Thoracic aorta (tissue), 2 donors: ENCODE data around the gene SNRNP25. TPM values are rescaled to one million over a fixed set of nuclear protein-coding genes. Genes with fewer than 3 reads are reported as not detected.
"Not testable (repeated sequence)": the region's sequence is repeated elsewhere in the genome, so short reads cannot be mapped to it uniquely, and the experiment has no call there.

Source experiments
- ATAC-seq: fragments of 150-250 bp; one replicate; pipeline ENCODE4 v1.8.0; 2017; ENCODE audit warnings: low read depth; ENCODE audit not compliant: insufficient number of reproducible peaks, low FRiP score
- DNase-seq: peaks from one replicate; pipeline ENCODE4 v3.0.0-alpha.2; 2020; ENCODE audit warnings: low spot score
- H3K27ac ChIP-seq, 2 donors: fragments of 200-600 bp; sonication (generic); 1 replicate in 1 of 2; 2 replicates in 1 of 2; pipeline ENCODE4 v1.5.1; 2016; ENCODE audit warnings: mild to moderate bottlenecking in 2 of 2, moderate library complexity in 2 of 2
- H3K27me3 ChIP-seq: fragments of 200-600 bp; sonication (generic); replicated peaks from 2 replicates; pipeline ENCODE4 v1.6.0; 2016; ENCODE audit warnings: mild to moderate bottlenecking; ENCODE audit not compliant: insufficient read depth
- H3K36me3 ChIP-seq: fragments of 200-600 bp; sonication (generic); one replicate; pipeline ENCODE4 v1.5.1; 2016
- H3K4me1 ChIP-seq, 2 donors: fragments of 200-600 bp; sonication (generic); 1 replicate in 1 of 2; 2 replicates in 1 of 2; pipeline versions ENCODE4 v1.5.1 to v1.6.0; 2016; ENCODE audit warnings: low read depth in 2 of 2, mild to moderate bottlenecking in 1 of 2; ENCODE audit not compliant: control insufficient read depth in 1 of 2
- H3K4me3 ChIP-seq: fragments of 200-600 bp; sonication (generic); 2 replicates; pipeline ENCODE4 v1.5.1; 2016; ENCODE audit warnings: mild to moderate bottlenecking
- H3K9me3 ChIP-seq: fragments of 200-600 bp; sonication (generic); 2 replicates; pipeline ENCODE4 v1.5.1; 2016
- total RNA-seq, 2 donors: library from RNA; depleted of rRNA; stranded (reverse); fragments of >200 nt; gene quantifications; one replicate each; pipeline versions ENCODE4 v1.1.0 to v1.2.3, GENCODE V29; 2016
- TF ChIP-seq, protein P1 (sequence below): fragments of 200-600 bp; sonication (generic); IDR thresholded peaks from one replicate; pipeline ENCODE4 v1.5.1; 2019; ENCODE audit warnings: antibody characterized with exemption

SNRNP25 gene
- total RNA-seq, 2 donors from 2014 or later = 6.1 to 16.4 TPM

DNA sequence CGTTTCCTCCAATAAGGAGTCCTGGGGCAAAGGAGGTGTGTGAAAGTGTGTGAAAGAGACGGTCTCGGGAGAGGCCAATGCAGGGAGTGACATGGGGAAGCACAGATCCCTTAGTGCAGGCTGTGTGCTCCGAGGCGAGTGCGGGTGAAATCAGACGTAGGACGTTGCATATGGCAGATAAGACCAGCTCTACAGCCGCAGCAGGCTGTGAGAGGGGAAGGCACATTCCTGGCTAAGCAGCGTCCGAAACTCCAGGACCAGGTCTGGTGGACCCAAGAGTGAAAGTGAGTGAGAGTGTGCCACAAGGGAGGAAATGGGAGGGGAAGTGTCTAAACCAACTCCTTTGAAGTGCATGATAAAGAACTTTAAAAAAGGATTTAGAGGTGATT, 11.6 kb upstream of the SNRNP25 start:
- Histone ChIP-seq H3K36me3 (no peaks in the 10 kb centered on the region), H3K27ac (no peak overlapping the region), H3K9me3 (no peaks in the 10 kb centered on the region), H3K4me1 (no peaks in the 10 kb centered on the region), H3K27me3 (no peaks in the 10 kb centered on the region), H3K4me3 (no peak overlapping the region)
- no peak for DNase-seq
- ATAC-seq = no peak
- TF ChIP-seq, protein P1, sequence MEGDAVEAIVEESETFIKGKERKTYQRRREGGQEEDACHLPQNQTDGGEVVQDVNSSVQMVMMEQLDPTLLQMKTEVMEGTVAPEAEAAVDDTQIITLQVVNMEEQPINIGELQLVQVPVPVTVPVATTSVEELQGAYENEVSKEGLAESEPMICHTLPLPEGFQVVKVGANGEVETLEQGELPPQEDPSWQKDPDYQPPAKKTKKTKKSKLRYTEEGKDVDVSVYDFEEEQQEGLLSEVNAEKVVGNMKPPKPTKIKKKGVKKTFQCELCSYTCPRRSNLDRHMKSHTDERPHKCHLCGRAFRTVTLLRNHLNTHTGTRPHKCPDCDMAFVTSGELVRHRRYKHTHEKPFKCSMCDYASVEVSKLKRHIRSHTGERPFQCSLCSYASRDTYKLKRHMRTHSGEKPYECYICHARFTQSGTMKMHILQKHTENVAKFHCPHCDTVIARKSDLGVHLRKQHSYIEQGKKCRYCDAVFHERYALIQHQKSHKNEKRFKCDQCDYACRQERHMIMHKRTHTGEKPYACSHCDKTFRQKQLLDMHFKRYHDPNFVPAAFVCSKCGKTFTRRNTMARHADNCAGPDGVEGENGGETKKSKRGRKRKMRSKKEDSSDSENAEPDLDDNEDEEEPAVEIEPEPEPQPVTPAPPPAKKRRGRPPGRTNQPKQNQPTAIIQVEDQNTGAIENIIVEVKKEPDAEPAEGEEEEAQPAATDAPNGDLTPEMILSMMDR = no peak

DNA sequence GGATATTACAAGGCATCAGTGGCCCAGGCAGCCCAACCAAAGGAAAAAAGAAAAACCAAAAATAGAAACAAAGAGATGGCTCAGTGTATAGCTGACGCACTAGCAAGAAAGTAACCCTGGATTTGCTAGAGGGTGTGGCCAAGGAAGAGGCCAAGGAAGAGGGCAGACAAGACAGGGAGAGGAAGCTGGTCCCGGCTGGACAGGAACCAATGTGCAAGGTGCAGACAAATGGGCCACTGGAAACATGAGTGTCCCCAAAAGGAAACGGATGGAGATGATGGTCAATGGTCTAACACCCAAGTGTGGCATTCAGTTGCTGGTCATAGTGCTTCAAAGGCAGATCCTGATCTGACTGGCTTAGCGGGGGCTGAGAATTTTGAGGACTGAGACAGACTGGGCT, 10.9 kb upstream of the SNRNP25 start:
- TF ChIP-seq, protein P1 = no peak
- DNase-seq = no peak
- Histone ChIP-seq H3K27ac (no peak overlapping the region), H3K27me3 (no peaks in the 10 kb centered on the region), H3K36me3 (peaks cover 2% of the 10 kb centered on the region), H3K9me3 (no peaks in the 10 kb centered on the region), H3K4me1 (no peaks in the 10 kb centered on the region), H3K4me3 (no peak overlapping the region)
- ATAC-seq = no peak

DNA sequence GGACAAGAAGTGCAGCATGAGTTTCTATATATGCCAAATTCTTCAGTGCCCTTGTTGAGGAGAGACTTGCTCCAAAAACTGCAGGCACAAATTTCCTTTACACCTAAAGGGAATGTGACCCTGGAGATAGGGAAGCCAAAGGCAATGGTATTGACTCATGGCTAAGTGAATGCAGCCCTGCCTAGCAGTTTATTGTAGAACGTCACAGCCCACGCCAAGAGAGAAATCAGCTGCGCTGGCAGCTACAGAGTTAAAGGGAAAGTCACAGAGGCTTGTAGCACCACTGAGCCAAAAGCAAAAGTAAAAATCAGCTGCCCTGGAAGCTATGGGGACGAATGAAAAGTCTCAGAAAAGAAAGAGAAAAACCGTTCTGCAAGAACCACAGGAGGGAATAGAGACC, 10.3 kb upstream of the SNRNP25 start:
- Histone ChIP-seq H3K4me1 (no peaks in the 10 kb centered on the region), H3K36me3 (peaks cover 6% of the 10 kb centered on the region), H3K4me3 (no peak overlapping the region), H3K9me3 (no peaks in the 10 kb centered on the region), H3K27ac (no peak overlapping the region), H3K27me3 (no peaks in the 10 kb centered on the region)
- TF ChIP-seq, protein P1 = no peak
- ATAC-seq (no peak), DNase-seq (no peak)

DNA sequence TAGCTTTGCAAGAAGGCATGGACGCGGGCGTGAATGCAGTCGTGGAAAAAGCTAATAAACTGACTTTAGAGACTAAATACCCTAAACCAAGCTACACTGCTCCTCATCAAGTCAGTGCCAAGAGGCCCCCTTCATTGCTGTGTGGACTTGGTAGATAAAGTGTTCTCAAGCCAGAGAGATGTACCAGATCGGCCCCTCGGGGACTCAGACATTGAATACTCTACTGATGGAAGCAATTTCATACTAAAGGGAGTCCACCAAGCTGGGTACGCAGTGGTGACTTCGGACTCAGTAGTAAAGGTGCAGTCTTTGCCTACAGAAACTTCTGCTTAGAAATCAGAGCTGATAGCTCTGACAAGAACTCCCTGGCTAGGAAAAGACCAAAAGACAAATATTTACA, 9.0 kb upstream of the SNRNP25 start:
- no peak for ATAC-seq
- no peak overlapping the region for H3K27ac ChIP-seq
- TF ChIP-seq, protein P1 = no peak
- no peaks in the 10 kb centered on the region for H3K27me3 ChIP-seq
- no peaks in the 10 kb centered on the region for H3K9me3 ChIP-seq
- H3K4me3 ChIP-seq = no peak overlapping the region
- H3K36me3 ChIP-seq = peaks cover 6% of the 10 kb centered on the region
- DNase-seq = no peak
- H3K4me1 ChIP-seq = no peaks in the 10 kb centered on the region

DNA sequence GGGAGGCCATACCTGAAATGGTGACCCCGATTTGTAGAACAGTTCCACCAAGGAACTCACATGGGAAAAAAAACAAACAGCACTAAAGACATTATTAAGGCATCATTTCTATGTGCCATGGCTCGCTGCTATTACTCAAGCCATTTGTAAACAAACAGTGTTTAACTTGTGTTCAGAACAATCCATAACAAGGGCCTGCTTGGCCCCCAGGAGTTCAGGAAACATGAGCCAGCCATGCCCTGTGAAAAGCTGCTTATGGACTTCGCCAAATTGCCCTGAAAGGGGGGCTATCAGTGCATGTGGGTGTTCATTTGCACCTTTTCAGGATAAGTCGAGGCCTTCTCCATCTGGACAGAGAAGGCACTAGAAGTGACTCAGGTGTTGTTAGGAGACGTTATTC, 8.2 kb upstream of the SNRNP25 start:
- ATAC-seq = no peak
- no peak overlapping the region for H3K4me3 ChIP-seq
- DNase-seq = no peak
- H3K9me3 ChIP-seq = no peaks in the 10 kb centered on the region
- H3K27ac ChIP-seq = no peak overlapping the region
- TF ChIP-seq, protein P1 = no peak
- no peaks in the 10 kb centered on the region for H3K27me3 ChIP-seq
- H3K36me3 ChIP-seq = peaks cover 6% of the 10 kb centered on the region
- no peaks in the 10 kb centered on the region for H3K4me1 ChIP-seq

DNA sequence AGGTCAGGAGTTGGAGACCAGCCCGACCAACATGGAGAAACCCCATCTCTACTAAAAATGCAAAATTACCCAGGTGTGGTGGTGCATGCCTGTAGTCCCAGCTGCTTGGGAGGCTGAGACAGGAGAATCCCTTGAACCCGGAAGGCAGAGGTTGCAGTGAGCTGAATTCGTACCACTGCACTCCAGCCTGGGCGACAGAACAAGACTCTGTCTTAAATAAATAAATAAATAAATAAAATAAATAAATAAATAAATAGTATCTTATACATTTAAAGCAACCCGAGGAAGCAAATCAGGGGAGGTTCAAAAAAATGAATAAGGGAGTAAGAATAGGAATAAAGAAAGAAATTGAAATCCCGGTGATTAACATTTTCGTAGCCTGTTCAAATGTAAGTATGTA, 7.1 kb upstream of the SNRNP25 start:
- not testable (repeated sequence) for H3K9me3 ChIP-seq, H3K27ac ChIP-seq, H3K4me1 ChIP-seq, H3K36me3 ChIP-seq, DNase-seq, H3K4me3 ChIP-seq, H3K27me3 ChIP-seq, ATAC-seq
